DND-41 (cell line): Measurements from ENCODE around the gene DHRS11.

Source experiments
- CTCF ChIP-seq: IDR thresholded peaks from 2 replicates; pipeline ENCODE4 v1.5.1; 2012; ENCODE audit warnings: borderline replicate concordance, low read length, moderate library complexity, mild to moderate bottlenecking; ENCODE audit not compliant: poor library complexity, severe bottlenecking; ENCODE audit errors: extremely low read depth
- EZH2 ChIP-seq: IDR thresholded peaks from 3 replicates; pipeline ENCODE4 v1.6.1; 2012; ENCODE audit warnings: borderline replicate concordance, low read depth, mild to moderate bottlenecking, moderate library complexity, low read length, inconsistent platforms; ENCODE audit not compliant: severe bottlenecking

GRCh38 chr17:36600465-36600864, 8.8 kb downstream of the DHRS11 start:
- no peak for TF ChIP-seq CTCF
- no peak for TF ChIP-seq EZH2
